ENCODE results near the gene KDM7A. TPM values are rescaled to one million over a fixed set of nuclear protein-coding genes. Genes with fewer than 3 reads are reported as not detected.
"Not testable (repeated sequence)": the region's sequence is repeated elsewhere in the genome, so short reads cannot be mapped to it uniquely, and the experiment has no call there.

The KDM7A gene
- polyA plus RNA-seq, 3 donors: 10.8 to 15.3 (median 12.6) TPM

DNA sequence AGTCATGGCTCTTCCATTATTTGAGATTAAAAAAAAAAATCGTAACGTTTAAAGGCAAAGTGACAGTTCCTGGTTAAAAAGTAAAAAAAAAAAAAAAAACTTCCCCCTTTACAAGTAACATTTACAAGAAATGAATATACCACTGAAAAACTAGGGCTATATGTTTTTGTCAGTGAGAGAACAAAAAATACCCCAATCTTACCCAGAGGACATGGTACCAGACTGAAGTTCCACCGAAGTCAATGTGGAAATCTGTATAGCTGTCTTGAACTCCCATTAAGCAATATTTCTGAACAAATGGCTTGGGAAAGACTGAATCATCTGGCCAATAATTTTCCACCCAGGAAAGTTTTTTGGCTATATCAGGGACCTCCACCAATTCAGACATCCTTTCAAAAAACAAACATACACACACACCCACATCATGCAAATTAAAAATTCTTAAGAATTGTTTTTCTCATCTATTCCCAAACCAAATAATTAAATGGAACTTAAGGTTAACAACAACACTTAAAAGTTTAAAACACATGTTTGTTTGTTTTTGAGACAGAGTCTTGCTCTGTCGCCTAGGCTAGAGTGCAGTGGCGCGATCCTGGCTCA is 50.2 kb downstream of the KDM7A start:
- no peak for DNase-seq (ENCODE audit: extremely low read depth in 1 of 11, low read depth in 9 of 11, low spot score in 4 of 11)

DNA sequence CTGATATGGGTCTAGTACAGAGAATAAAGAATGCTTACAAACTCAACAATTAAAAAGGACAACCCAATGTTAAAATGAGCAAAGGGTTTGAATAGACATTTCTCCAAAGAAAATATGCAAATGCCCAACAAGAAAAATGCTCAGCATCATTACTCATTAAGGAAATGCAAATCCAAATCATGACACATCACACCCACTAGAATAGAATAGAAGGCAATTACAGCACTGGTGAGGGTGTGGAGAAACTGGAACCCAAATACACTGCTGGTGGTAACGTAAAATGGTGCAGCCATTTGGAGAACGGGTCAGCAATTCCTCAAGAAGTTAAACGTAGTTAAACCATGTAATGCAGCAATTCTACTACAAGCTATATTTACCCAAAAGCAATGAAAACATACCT is 53.8 kb downstream of the KDM7A start:
- no peak for DNase-seq (ENCODE audit: extremely low read depth in 1 of 11, low read depth in 9 of 11, low spot score in 4 of 11)

DNA sequence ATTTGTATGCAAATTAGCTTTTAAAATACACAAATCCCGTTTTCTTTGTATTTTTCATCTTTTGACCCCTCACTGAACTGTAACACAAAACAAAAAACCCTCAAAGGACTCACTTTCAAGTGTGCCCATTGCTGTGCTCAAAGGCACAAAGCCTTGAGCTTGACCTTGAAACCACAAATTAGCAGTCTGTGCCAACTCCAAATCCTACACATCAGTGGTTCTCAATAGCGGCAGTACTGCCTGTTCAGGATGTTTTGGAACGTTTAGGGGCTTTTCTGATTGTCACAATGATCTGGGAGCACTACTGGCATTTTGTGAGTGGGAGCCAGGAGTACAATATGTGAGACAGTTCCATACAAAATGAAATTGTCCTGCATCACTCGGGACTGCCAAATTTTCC is 55.5 kb downstream of the KDM7A start:
- DNase-seq (ENCODE audit: extremely low read depth in 1 of 11, low read depth in 9 of 11, low spot score in 4 of 11): no peak

DNA sequence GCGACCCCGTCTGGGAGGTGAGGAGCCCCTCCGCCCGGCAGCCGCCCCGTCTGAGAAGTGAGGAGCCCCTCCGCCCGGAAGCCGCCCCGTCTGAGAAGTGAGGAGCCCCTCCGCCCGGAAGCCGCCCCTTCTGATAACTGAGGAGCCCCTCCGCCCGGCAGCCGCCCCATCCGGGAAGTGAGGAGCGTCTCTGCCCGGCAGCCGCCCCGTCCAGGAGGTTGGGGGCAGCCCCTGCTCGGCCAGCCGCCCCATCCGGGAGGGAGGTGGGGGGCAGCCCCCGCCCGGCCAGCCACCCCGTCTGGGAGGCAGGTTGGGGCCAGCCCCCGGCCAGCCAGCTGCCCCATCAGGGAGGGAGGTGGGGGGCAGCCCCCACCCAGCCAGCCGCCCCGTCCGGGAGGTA is 62.0 kb downstream of the KDM7A start:
- not testable (repeated sequence) for DNase-seq (ENCODE audit: extremely low read depth in 1 of 11, low read depth in 9 of 11, low spot score in 4 of 11)

DNA sequence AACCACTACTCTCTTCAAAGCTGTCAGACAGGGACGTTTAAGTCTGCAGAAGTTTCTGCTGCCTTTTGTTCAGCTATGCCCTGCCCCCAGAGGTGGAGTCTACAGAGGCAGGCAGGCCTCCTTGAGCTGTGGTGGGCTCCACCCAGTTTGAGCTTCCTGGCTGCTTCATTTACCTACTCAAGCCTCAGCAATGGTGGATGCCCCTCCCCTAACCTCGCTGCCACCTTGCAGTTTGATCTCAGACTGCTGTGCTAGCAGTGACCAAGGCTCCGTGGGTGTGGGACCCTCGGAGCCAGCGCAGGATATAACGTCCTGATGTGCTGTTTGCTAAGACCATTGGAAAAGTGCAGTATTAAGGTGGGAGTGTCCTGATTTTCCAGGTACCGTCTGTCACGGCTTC is 68.0 kb downstream of the KDM7A start:
- DNase-seq (ENCODE audit: extremely low read depth in 1 of 11, low read depth in 9 of 11, low spot score in 4 of 11): not testable (repeated sequence)

- no peak for DNase-seq (ENCODE audit: extremely low read depth in 1 of 11, low read depth in 9 of 11, low spot score in 4 of 11)
Observed at GRCh38 chr7:140096459-140096858, 80.3 kb downstream of the KDM7A start.

DNA sequence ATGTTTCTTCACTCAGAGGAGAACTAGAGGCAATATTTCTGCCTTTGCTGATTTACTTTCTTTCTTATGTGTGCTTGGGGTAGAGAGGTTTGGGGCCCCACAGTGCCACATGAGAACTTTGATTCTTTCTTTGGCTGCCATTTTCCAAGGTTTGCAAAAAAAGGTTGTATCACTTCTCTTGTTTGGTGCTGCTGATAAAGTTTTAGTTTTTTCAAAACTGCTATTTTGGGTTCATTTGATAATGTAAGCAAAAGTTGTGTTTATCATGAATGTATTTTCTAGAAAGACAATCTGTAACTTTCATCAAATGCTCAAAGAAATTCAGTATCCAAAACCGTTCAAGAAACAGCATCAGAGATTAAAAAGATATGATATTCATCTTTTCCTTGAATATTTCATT is 83.4 kb downstream of the KDM7A start:
- DNase-seq (ENCODE audit: extremely low read depth in 1 of 11, low read depth in 9 of 11, low spot score in 4 of 11): no peak

- DNase-seq (ENCODE audit: extremely low read depth in 1 of 11, low read depth in 9 of 11, low spot score in 4 of 11): no peak
Observed at GRCh38 chr7:140085447-140085846, 91.3 kb downstream of the KDM7A start.

DNA sequence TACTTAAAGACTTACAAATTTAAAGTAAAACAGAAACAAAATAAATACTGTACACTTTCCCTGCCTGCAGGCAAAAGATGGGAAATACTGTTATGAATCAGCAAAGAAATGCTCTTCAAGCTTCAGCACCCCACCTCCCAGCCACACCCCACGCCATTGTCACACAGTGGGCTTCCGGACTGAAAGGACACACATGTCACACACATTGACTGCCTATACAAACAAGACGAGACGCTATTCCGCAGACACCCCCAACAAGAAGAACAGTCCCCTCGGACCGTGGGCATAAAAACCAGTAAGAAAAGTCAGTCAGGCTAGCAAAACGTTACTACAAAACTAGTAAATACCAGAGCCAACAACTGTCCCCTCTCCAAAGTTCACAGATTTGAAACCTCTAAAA is 91.8 kb downstream of the KDM7A start:
- DNase-seq (ENCODE audit: extremely low read depth in 1 of 11, low read depth in 9 of 11, low spot score in 4 of 11): no peak

GRCh38 chr7:140084142-140084655 is 92.6 kb downstream of the KDM7A start:
- DNase-seq (ENCODE audit: extremely low read depth in 1 of 11, low read depth in 9 of 11, low spot score in 4 of 11): no peak

GRCh38 chr7:140082770-140083169 is 94.0 kb downstream of the KDM7A start:
- DNase-seq (ENCODE audit: extremely low read depth in 1 of 11, low read depth in 9 of 11, low spot score in 4 of 11): no peak

- no peak for DNase-seq (ENCODE audit: extremely low read depth in 1 of 11, low read depth in 9 of 11, low spot score in 4 of 11)
Observed at GRCh38 chr7:140081774-140082425, 94.9 kb downstream of the KDM7A start.

GRCh38 chr7:140080919-140081318 is 95.9 kb downstream of the KDM7A start:
- no peak for DNase-seq (ENCODE audit: extremely low read depth in 1 of 11, low read depth in 9 of 11, low spot score in 4 of 11)

- no peak for DNase-seq (ENCODE audit: extremely low read depth in 1 of 11, low read depth in 9 of 11, low spot score in 4 of 11)
Observed at GRCh38 chr7:140079121-140079536, 97.7 kb downstream of the KDM7A start.

GRCh38 chr7:140078392-140078791 is 98.4 kb downstream of the KDM7A start:
- no peak for DNase-seq (ENCODE audit: extremely low read depth in 1 of 11, low read depth in 9 of 11, low spot score in 4 of 11)

DNA sequence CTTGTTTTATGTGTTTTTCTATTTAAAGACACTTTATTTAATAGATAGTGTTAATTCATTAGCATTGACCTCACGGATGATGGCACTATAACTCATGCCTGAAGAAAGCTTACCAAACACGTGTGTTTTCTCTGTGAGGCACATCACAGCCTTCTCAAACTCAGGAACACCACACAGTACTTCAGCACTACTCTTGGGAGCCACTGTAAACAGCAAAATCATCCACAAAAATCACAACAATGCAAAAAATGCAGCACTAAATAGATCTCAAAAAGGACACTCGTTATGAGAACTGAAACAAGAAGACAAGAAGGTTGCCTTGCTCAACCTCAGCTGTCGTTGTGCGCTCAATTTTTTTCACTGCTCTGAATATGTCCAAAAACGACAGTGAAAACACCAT is 102.0 kb downstream of the KDM7A start:
- DNase-seq (ENCODE audit: extremely low read depth in 1 of 11, low read depth in 9 of 11, low spot score in 4 of 11): no peak

- DNase-seq (ENCODE audit: extremely low read depth in 1 of 11, low read depth in 9 of 11, low spot score in 4 of 11): no peak
Observed at GRCh38 chr7:140070546-140070945, 106.2 kb downstream of the KDM7A start.

DNA sequence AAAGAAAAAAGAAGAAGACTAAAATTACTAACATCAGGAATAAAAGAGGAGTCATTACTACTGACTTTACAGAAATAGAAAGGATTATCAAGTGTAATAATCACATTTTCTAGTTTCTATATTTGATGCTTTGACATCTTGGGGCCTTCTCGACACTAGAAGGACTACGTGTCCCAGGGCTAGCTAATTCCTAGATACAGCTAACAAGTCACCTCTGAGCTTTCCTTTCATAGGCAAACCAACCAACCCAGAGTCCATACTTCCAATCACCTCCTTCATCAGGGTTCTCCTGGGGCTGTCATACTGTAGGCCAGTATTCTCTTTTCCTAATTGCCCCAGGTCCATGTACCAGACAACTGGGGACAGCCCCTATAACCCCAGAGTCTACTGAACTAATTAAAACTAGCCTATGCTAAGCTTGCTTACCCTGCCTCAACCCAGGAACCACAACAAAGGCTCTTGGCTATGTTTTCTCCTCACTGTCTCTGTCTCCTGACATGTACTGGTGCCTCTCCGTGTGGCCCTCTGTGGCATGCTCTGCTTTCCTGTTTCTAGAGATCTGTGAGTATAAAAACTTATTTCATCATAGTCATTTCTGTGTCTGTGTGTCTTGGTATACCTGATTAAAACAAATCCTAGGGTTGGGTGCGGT is 107.4 kb downstream of the KDM7A start:
- no peak for DNase-seq (ENCODE audit: extremely low read depth in 1 of 11, low read depth in 9 of 11, low spot score in 4 of 11)

DNA sequence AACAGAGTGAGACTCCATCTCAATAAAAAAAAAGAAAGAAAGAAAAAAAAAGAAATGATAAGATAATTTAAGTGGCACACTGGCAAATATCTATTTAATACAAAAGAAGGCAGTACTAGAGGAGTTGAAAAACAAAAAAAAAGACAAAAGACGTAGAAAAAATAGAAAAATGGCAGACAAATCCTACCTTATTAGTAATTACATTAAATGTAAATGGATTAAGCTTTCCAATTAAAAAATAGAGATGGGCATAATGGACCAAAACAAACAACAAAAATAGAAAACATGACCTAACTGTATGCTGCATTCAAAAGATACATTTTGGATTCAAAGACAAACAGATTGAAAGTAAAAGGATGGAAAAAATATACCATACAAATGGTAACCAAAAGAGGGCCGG is 108.8 kb downstream of the KDM7A start:
- DNase-seq (ENCODE audit: extremely low read depth in 1 of 11, low read depth in 9 of 11, low spot score in 4 of 11): no peak

DNA sequence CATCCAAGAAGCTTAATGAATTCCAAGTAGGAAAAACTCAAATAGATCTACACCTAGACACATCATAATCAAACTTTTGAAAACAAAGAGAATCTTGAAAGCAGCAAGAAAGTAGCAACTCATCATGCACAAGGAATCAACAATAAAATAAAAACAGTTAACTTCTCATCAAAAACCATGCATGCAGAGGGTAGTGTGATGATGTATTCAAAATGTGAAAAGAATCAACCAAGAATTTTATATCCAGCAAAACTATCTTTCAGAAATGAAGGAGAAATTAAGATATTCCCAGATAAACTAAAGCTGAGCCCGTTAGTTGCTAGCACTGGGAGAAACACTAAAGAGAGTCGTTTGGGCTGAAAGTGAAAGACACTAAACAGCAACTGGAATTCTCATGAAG is 109.7 kb downstream of the KDM7A start:
- no peak for DNase-seq (ENCODE audit: extremely low read depth in 1 of 11, low read depth in 9 of 11, low spot score in 4 of 11)

All from renal cortex interstitium (tissue), 11 donors.